H7 (cell line): Measurements from ENCODE around the gene SYT3. TPM values are rescaled to one million over a fixed set of nuclear protein-coding genes. Genes with fewer than 3 reads are reported as not detected.

Experiments used
- DNase-seq: peaks from one replicate; pipeline ENCODE4 v3.0.0; 2012
- H3K27me3 ChIP-seq: 2 replicates; pipeline ENCODE4 v1.6.0; 2011; ENCODE audit warnings: mild to moderate bottlenecking, low read length; ENCODE audit not compliant: control insufficient read depth, insufficient read depth
- H3K36me3 ChIP-seq: replicated peaks from 2 replicates; pipeline ENCODE4 v1.5.1; 2011; ENCODE audit warnings: low read length; ENCODE audit not compliant: control insufficient read depth, insufficient read depth
- H3K4me3 ChIP-seq: 2 replicates; pipeline ENCODE4 v1.5.1; 2011; ENCODE audit warnings: low read depth, mild to moderate bottlenecking, control low read depth, low read length, moderate library complexity; ENCODE audit not compliant: insufficient read depth
- total RNA-seq: library from RNA; depleted of rRNA; stranded (reverse); fragments of >200 nt; shearing (Covaris generic); gene quantifications from 2 replicates; pipeline ENCODE4 v1.2.3, GENCODE V29; 2014; rRNA removed

The SYT3 gene
- 0.66 and 1.8 TPM in 2 replicates for total RNA-seq

- Histone ChIP-seq H3K27me3 (peaks cover 12% of the 10 kb centered on the region), H3K36me3 (no peaks in the 10 kb centered on the region), H3K4me3 (peak within 1 kb of the TSS; percentile 62)
- DNase-seq = peak; percentile 97
Observed at GRCh38 chr19:50639121-50640112, at the start of gene SYT3. TSS of gene SYT3 (minus strand) at chr19:50639881. CDS start at chr19:50637411, 2,470 bp downstream.

DNA sequence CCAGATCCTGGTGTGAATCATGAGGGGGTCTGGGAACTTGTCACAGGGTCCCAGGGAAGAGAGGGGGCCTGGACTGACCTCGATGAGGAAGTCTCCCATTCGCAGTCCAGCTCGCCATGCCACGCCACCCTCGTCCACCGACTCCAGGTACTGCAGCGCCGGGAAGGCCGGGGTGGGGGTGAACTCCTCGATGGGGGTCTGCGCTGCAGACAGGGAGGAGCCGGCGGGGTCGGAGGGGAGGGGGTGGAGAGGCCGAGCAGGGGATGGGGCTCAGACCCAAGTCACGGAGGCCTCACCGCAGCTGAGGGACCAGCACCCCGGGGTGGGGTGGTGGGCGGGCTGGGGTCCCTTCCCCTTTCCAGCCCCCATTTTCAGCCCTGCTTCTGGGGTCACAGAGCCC lies 49.1 kb upstream of the SYT3 start:
- Histone ChIP-seq H3K4me3 (no peak overlapping the region), H3K36me3 (no peaks in the 10 kb centered on the region), H3K27me3 (peaks cover 85% of the 10 kb centered on the region)
- DNase-seq = no peak

- Histone ChIP-seq H3K36me3 (no peaks in the 10 kb centered on the region), H3K27me3 (peaks cover 74% of the 10 kb centered on the region), H3K4me3 (peak overlapping the region; percentile 19; the same call in 1 of the 2 replicates)
- DNase-seq = peak; percentile 98
Observed at GRCh38 chr19:50686310-50687032, 46.8 kb upstream of the SYT3 start.

DNA sequence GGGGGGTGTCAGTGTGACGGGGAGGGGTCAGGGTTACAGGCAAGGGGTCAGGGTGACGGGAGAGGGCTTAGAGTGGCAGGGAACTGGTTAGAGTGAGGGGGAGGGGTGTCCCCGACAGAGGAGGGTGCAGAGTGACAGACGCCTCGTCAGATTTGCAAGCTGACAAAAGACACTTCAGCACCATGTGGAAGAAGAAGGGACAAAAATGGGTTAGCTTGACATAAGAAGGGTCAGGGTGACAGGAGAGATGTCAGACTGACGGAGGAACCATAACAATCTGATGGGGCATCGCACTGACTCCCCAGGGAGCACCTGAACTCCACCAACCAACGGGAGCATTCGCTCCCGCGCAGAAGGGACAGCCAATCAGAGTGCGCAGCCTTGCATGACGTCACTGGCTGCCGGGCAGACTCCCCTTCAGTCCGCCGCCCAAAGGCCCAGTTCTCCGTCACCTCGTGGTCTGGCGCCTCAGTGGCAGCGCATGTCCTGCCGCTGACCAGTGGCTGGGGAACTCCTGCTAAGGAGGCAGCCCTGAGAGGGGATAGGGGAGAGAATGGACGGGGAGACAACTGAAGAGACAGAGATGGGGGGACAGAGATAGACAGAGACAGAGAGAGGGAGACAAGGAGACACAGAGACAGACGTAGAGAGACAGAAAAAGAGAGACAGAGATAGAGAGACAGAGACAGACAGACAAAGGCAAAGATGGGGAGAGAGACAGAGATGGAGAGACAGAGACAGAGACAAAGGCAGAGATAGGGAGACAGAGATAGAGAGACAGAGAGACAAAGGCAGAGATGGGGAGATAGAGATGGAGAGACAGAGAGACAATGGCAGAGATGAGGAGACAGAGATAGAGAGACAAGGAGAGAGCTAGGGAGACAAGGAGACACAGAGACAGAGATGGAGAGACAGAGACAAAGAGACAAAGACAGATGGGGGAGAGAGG lies 39.8 kb upstream of the SYT3 start:
- H3K4me3 ChIP-seq = no peak overlapping the region
- H3K27me3 ChIP-seq = peaks cover 33% of the 10 kb centered on the region

DNA sequence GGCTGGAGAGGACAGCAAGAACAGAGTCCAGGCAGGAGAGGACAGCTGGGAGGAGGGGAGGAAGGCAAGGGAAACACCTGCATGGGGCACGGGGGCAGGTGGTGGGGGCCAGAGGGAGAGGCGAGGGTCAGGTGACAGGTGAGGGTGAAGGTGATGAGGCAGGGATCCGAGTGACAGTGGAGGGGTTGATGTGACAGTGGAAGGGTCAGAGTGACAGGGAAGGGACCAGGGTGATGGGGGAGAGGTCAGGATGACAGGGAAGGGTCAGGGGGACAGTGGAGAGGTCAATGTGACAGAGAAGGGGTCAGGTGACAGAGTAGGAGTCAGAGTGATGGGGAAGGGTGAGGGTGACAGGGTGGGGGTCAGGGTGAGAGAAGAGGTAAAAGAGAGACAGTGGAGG lies 38.6 kb upstream of the SYT3 start:
- H3K4me3 ChIP-seq = no peak overlapping the region
- no peaks in the 10 kb centered on the region for H3K36me3 ChIP-seq
- no peak for DNase-seq
- peaks cover 26% of the 10 kb centered on the region for H3K27me3 ChIP-seq

More for the DNA sequence above, 39.8 kb upstream of the SYT3 start:
- DNase-seq = peak; percentile 97
- no peaks in the 10 kb centered on the region for H3K36me3 ChIP-seq

DNA sequence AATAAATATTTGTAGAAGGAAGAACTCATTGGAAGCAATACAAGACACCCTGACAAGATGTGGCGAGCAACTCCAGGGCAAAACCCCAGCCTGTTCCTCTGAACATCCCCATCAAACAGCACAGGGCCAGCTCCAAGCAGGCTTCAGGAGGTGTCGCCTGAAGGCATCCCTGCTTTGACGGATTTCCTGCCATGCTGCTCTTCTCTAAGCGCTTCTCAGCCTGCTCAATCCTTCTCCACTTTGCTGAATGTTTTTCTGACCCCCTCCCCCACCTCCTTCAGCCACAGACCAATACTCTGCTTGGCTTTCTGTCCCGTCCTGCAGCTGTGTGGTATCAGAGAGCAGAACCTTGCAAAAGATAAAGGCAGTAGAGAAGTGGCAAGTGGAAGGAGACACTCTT lies 38.0 kb upstream of the SYT3 start:
- no peaks in the 10 kb centered on the region for H3K36me3 ChIP-seq
- no peak overlapping the region for H3K4me3 ChIP-seq
- DNase-seq = no peak
- H3K27me3 ChIP-seq = peaks cover 26% of the 10 kb centered on the region

GRCh38 chr19:50676625-50677197 lies 37.0 kb upstream of the SYT3 start:
- DNase-seq = no peak
- no peaks in the 10 kb centered on the region for H3K36me3 ChIP-seq
- peaks cover 28% of the 10 kb centered on the region for H3K27me3 ChIP-seq
- H3K4me3 ChIP-seq = no peak overlapping the region

DNA sequence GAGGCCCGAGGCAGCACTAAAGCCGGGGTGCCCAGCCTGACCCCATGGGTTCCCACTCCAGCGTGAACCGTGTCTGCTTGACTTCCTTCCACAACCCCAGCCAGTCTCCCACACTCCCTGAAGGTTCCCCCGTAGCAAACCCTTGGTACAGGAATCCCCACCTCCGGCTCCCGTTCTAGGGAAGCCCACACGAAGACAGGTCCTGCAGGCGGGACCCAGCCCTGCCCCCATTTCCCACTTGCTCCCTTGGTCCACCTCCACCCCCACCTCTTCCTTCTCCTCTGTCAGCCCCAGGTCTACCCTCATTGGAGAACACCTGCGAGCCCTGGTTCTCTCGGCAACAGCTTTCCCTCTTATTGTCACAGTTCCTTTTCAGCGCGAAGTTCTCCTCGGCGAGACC lies 33.4 kb upstream of the SYT3 start:
- H3K27me3 ChIP-seq = peaks cover 20% of the 10 kb centered on the region; the same call in 1 of the 2 replicates
- no peaks in the 10 kb centered on the region for H3K36me3 ChIP-seq
- peak; percentile 46 for DNase-seq
- no peak overlapping the region for H3K4me3 ChIP-seq

GRCh38 chr19:50670102-50670380 lies 30.4 kb upstream of the SYT3 start:
- Histone ChIP-seq H3K36me3 (no peaks in the 10 kb centered on the region), H3K4me3 (no peak overlapping the region), H3K27me3 (peaks cover 33% of the 10 kb centered on the region; the same call in 1 of the 2 replicates)
- DNase-seq = no peak

- DNase-seq = peak; percentile 76
- H3K27me3 ChIP-seq = peaks cover 33% of the 10 kb centered on the region; the same call in 1 of the 2 replicates
- H3K36me3 ChIP-seq = no peaks in the 10 kb centered on the region
Observed at GRCh38 chr19:50669302-50670101, 29.8 kb upstream of the SYT3 start.

DNA sequence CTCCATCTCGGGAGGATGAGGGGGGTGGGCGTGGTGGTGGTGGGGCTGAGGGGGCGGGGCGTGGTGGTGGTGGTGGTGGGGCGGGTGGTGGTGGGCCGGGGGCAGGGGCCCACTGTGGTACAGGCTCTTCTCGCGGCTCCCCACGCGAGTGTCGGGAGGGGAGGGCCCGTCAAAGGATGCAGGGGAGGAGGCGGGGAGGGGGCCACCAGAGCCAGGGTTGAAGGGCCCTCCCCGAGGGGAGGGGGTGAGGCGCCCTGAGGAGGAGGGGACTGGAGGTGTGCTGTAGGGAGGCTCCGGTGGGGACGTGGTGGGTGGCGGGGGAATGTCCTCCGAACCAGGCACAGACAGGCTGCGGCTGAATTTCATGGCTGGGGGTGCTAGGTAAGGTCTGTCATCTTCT lies 29.2 kb upstream of the SYT3 start:
- Histone ChIP-seq H3K36me3 (no peaks in the 10 kb centered on the region), H3K27me3 (peaks cover 33% of the 10 kb centered on the region; the same call in 1 of the 2 replicates), H3K4me3 (no peak overlapping the region)
- no peak for DNase-seq

More at GRCh38 chr19:50669302-50670101, 29.8 kb upstream of the SYT3 start:
- no peak overlapping the region for H3K4me3 ChIP-seq

DNA sequence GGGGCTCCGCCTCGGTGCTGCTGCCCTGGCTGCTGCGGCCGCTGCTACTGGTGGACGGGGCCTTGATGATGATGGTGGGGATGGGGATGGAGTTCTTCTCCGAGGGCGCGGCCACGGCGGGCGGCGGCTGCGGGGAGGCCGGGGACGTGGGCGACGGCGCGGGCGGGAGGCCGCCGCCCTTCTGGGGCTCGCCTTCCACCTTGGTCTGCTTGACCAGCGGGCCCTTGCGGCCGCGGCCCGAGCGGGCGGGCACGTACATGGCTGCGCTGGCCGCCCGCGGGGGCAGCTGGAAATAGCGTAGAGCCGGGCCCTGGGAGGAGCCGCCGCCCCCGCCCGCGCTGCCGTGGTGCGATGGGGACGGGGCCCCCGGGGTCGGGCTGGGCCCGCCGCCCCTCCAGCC lies 28.7 kb upstream of the SYT3 start:
- Histone ChIP-seq H3K4me3 (no peak overlapping the region), H3K36me3 (no peaks in the 10 kb centered on the region), H3K27me3 (peaks cover 31% of the 10 kb centered on the region; the same call in 1 of the 2 replicates)
- no peak for DNase-seq

- peak; percentile 85 for DNase-seq
- Histone ChIP-seq H3K4me3 (no peak overlapping the region), H3K27me3 (peaks cover 27% of the 10 kb centered on the region; the same call in 1 of the 2 replicates), H3K36me3 (no peaks in the 10 kb centered on the region)
Observed at GRCh38 chr19:50667759-50668231, 28.1 kb upstream of the SYT3 start.
